ENCODE data around the gene ABCF3.

ABCF3 gene

GRCh38 chr3:184227481-184227935, 41.5 kb downstream of the ABCF3 start:
- TF ChIP-seq, protein P1, sequence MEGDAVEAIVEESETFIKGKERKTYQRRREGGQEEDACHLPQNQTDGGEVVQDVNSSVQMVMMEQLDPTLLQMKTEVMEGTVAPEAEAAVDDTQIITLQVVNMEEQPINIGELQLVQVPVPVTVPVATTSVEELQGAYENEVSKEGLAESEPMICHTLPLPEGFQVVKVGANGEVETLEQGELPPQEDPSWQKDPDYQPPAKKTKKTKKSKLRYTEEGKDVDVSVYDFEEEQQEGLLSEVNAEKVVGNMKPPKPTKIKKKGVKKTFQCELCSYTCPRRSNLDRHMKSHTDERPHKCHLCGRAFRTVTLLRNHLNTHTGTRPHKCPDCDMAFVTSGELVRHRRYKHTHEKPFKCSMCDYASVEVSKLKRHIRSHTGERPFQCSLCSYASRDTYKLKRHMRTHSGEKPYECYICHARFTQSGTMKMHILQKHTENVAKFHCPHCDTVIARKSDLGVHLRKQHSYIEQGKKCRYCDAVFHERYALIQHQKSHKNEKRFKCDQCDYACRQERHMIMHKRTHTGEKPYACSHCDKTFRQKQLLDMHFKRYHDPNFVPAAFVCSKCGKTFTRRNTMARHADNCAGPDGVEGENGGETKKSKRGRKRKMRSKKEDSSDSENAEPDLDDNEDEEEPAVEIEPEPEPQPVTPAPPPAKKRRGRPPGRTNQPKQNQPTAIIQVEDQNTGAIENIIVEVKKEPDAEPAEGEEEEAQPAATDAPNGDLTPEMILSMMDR (IDR thresholded peaks at IDR 0.05; ENCODE audit: borderline replicate concordance, insufficient read depth, low read depth, low read length) = peak; percentile 95

GRCh38 chr3:184228376-184229137, 42.6 kb downstream of the ABCF3 start:
- TF ChIP-seq, protein P1 (IDR thresholded peaks at IDR 0.05; ENCODE audit: borderline replicate concordance, insufficient read depth, low read depth, low read length) = no peak
- H3K4me3 ChIP-seq (ENCODE audit: low read depth, low read length) = no peak overlapping the region

More at GRCh38 chr3:184227481-184227935, 41.5 kb downstream of the ABCF3 start:
- no peak overlapping the region for H3K4me3 ChIP-seq (ENCODE audit: low read depth, low read length)

DNA sequence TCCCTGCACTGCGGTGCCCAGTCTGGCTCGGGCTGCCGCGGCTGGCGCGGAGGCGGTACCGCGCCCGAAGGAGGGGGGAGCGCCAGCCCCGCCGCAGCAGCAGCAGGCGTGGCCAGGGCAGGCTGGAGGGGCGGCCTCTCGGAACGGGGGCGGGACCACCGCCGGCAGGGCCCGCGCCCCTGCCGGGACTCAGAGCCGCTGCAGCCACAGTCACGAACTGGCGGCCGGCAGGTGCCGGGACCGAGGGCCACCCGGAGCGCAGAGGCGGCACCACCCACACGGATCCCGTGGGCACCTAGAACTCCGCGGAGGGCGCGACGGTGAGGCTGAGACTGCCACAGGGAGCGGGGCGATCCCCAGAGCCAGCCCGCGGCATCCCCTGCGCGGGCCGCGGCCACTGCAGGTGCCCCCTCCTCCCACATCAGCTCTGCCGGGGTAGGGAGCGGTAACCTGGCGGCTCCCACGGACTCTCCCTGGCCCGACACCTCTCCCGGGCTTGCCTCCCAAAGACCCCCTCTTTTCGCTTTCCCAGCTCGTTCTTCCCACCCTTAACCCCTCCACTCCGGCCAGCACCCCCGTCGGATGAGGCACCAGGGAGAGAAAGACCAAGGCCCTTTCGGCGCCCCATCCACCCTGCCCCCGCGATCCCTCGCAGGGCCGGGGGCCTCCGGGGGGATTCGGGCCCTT, 43.5 kb downstream of the ABCF3 start, which contains the start of gene VWA5B2:
TSS of gene VWA5B2 (plus strand) at position 192 of the 687 bp plus-strand sequence. CDS start 944 bp downstream, outside the sequence.
- TF ChIP-seq, protein P1 (IDR thresholded peaks at IDR 0.05; ENCODE audit: borderline replicate concordance, insufficient read depth, low read depth, low read length) = peak; percentile 38

GRCh38 chr3:184230081-184230602, 44.1 kb downstream of the ABCF3 start:
- TF ChIP-seq, protein P1 (IDR thresholded peaks at IDR 0.05; ENCODE audit: borderline replicate concordance, insufficient read depth, low read depth, low read length) = no peak
- H3K4me3 ChIP-seq (ENCODE audit: low read depth, low read length) = no peak overlapping the region

More for the DNA sequence above, 43.5 kb downstream of the ABCF3 start, which contains the start of gene VWA5B2:
- H3K4me3 ChIP-seq (ENCODE audit: low read depth, low read length) = no peak within 1 kb of the TSS

GRCh38 chr3:184230603-184231528, 44.9 kb downstream of the ABCF3 start:
- TF ChIP-seq, protein P1 (IDR thresholded peaks at IDR 0.05; ENCODE audit: borderline replicate concordance, insufficient read depth, low read depth, low read length) = no peak
- H3K4me3 ChIP-seq (ENCODE audit: low read depth, low read length) = no peak overlapping the region

DNA sequence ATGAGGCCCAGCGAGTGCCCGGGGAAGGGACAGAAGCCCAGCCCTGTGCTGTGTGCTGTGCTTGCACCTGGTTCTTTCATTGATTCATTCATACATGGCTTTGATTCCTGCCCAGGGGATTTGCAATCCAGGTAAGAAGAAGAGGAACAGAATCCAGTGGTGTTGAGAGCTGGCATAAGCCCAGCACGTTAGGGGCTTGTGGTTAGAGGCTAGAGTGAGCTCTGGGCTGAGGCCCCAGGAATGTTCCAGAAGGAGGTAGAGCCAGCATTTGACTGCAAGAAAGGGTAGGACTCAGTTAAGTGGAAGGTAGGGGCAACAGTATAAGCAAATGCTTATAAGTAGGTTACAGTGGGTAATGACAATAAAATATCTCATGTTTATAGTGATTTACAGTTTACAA, 45.7 kb downstream of the ABCF3 start:
- TF ChIP-seq, protein P1 (IDR thresholded peaks at IDR 0.05; ENCODE audit: borderline replicate concordance, insufficient read depth, low read depth, low read length) = no peak
- no peak overlapping the region for H3K4me3 ChIP-seq (ENCODE audit: low read depth, low read length)
